Colonic mucosa (tissue), 4 donors: Measurements from ENCODE around the gene DPH1. TPM values are rescaled to one million over a fixed set of nuclear protein-coding genes. Genes with fewer than 3 reads are reported as not detected.
A peak's percentile ranks its signal among the peaks of the same experiment; 100 is the strongest.

Experiments used
- DNase-seq: peaks from one replicate; pipeline ENCODE4 v3.0.0-alpha.2; 2020
- H3K27ac ChIP-seq: fragments of 200-600 bp; one replicate; pipeline ENCODE4 v1.8.0; 2021
- H3K27me3 ChIP-seq: fragments of 200-600 bp; one replicate; pipeline ENCODE4 v1.8.0; 2021
- H3K36me3 ChIP-seq: fragments of 200-600 bp; one replicate; pipeline ENCODE4 v1.8.0; 2021
- H3K4me1 ChIP-seq: fragments of 200-600 bp; one replicate; pipeline ENCODE4 v1.8.0; 2021; ENCODE audit warnings: mild to moderate bottlenecking
- H3K4me3 ChIP-seq: fragments of 200-600 bp; one replicate; pipeline ENCODE4 v1.8.0; 2021
- H3K9ac ChIP-seq, 2 donors: one replicate each; pipeline ENCODE4 v1.7.0; 2013; ENCODE audit warnings: control low read depth in 2 of 2, low read depth in 2 of 2, low read length in 2 of 2
- H3K9me3 ChIP-seq: fragments of 200-600 bp; one replicate; pipeline ENCODE4 v1.8.0; 2021
- intact Hi-C: fragments of 100-400 bp; cut with DNase I; formaldehyde crosslinking; loops from one replicate; pipeline ENCODE4 v1.14.1; 2022
- microRNA-seq: library from miRNA; unstranded; fragments of <30 nt; microRNA quantifications from one replicate; pipeline ENCODE4, GENCODE V29; 2019
- total RNA-seq, 2 donors: library from RNA; stranded (reverse); fragmentation: NEBNext Ultra II Directional in 1 of 2; extraction: Animal tissue kit (Norgen Biotek cat#: 25700) in 1 of 2; gene quantifications; one replicate each; pipeline ENCODE4 v1.2.1, GENCODE V29; 2021
- TF ChIP-seq, protein P1 (sequence below): fragments of 200-600 bp; IDR thresholded peaks from one replicate; pipeline ENCODE4 v1.8.0; 2022; ENCODE audit warnings: antibody characterized with exemption, mild to moderate bottlenecking
- donor health status: healthy.
- donor health status: DM: no; HTN: no; CAD: no.
- donor health status: DM: no; HTN: no; CAD: no.

The DPH1 gene
- total RNA-seq, 2 donors from 2014 or later: 22.7 to 34.4 TPM

DNA sequence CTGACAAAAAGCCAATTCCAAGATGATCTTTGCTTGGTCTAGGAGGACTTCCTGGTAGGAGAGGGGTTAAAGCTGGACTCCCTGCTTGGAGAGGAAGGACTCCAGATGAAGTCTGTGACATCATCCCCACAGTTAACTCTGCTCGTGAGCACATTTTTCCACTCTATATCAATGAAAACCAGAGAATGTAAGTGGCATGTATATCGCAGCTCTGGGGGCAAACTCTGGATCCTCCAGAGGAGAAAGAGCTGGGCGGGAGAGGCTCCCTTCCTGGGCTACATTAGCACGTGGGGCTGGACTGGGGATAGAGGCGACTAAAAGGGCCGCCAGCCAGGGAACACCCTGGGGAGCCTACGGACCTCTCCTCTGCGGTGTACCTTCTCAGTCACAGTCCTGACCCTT lies 59.1 kb downstream of the DPH1 start:
- Histone ChIP-seq H3K27ac (peak overlapping the region; percentile 75), H3K4me1 (peaks cover 22% of the 10 kb centered on the region), H3K9ac (peak overlapping the region; percentile 74 to 86), H3K4me3 (peak overlapping the region; percentile 18), H3K27me3 (no peaks in the 10 kb centered on the region), H3K36me3 (no peaks in the 10 kb centered on the region), H3K9me3 (no peaks in the 10 kb centered on the region)
- intact Hi-C loops: no loop called here
- DNase-seq: no peak
- TF ChIP-seq, protein P1, sequence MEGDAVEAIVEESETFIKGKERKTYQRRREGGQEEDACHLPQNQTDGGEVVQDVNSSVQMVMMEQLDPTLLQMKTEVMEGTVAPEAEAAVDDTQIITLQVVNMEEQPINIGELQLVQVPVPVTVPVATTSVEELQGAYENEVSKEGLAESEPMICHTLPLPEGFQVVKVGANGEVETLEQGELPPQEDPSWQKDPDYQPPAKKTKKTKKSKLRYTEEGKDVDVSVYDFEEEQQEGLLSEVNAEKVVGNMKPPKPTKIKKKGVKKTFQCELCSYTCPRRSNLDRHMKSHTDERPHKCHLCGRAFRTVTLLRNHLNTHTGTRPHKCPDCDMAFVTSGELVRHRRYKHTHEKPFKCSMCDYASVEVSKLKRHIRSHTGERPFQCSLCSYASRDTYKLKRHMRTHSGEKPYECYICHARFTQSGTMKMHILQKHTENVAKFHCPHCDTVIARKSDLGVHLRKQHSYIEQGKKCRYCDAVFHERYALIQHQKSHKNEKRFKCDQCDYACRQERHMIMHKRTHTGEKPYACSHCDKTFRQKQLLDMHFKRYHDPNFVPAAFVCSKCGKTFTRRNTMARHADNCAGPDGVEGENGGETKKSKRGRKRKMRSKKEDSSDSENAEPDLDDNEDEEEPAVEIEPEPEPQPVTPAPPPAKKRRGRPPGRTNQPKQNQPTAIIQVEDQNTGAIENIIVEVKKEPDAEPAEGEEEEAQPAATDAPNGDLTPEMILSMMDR: no peak

- H3K9ac ChIP-seq: peak overlapping the region in 1 of 2 donors; percentile 38
- peak overlapping the region; percentile 18 for H3K4me3 ChIP-seq
- H3K27me3 ChIP-seq: no peaks in the 10 kb centered on the region
- TF ChIP-seq, protein P1: no peak
- no peak for DNase-seq
- peaks cover 17% of the 10 kb centered on the region for H3K4me1 ChIP-seq
- no peaks in the 10 kb centered on the region for H3K36me3 ChIP-seq
- intact Hi-C loops: no loop called here
- H3K9me3 ChIP-seq: no peaks in the 10 kb centered on the region
- peak overlapping the region; percentile 75 for H3K27ac ChIP-seq
These were observed 60.3 kb downstream of the DPH1 start for GRCh38 chr17:2090210-2090641.

- Histone ChIP-seq H3K9me3 (no peaks in the 10 kb centered on the region), H3K27ac (peak overlapping the region; percentile 75), H3K4me1 (peaks cover 17% of the 10 kb centered on the region), H3K36me3 (no peaks in the 10 kb centered on the region), H3K9ac (peak overlapping the region in 1 of 2 donors; percentile 21), H3K27me3 (no peaks in the 10 kb centered on the region), H3K4me3 (no peak overlapping the region)
- DNase-seq: peak; percentile 49
- intact Hi-C loops: no loop called here
- TF ChIP-seq, protein P1: peak; percentile 14
These were observed 61.0 kb downstream of the DPH1 start for GRCh38 chr17:2090804-2091534.

GRCh38 chr17:2092253-2092652 lies 62.3 kb downstream of the DPH1 start:
- Histone ChIP-seq H3K27me3 (no peaks in the 10 kb centered on the region), H3K4me1 (peaks cover 16% of the 10 kb centered on the region), H3K36me3 (no peaks in the 10 kb centered on the region), H3K4me3 (no peak overlapping the region), H3K9ac (no peak overlapping the region), H3K27ac (no peak overlapping the region), H3K9me3 (no peaks in the 10 kb centered on the region)
- no peak for DNase-seq
- TF ChIP-seq, protein P1: no peak
- intact Hi-C loops: no loop called here

GRCh38 chr17:2093349-2093748 lies 63.4 kb downstream of the DPH1 start:
- no peaks in the 10 kb centered on the region for H3K9me3 ChIP-seq
- intact Hi-C loops: no loop called here
- no peak for DNase-seq
- H3K9ac ChIP-seq: no peak overlapping the region
- peaks cover 11% of the 10 kb centered on the region for H3K4me1 ChIP-seq
- H3K4me3 ChIP-seq: no peak overlapping the region
- H3K27ac ChIP-seq: no peak overlapping the region
- no peaks in the 10 kb centered on the region for H3K36me3 ChIP-seq
- no peaks in the 10 kb centered on the region for H3K27me3 ChIP-seq
- TF ChIP-seq, protein P1: no peak

Small RNA genes within 50 kb of the gene (microRNA-seq; reads per million reads assigned to microRNA genes)
- 1,885 reads per million, percentile 84 among the genes with 10 or more reads in this experiment for gene MIR132
- 37.5 reads per million, percentile 39 among the genes with 10 or more reads in this experiment for gene MIR212

Other genes starting within 250 kb of the DPH1 start
- 10 to 100 TPM in 1 of 2 donors, 1 to 10 TPM in 1; 8.0 to 14.7 TPM for gene SMYD4, start 200.3 kb upstream of the DPH1 start, total RNA-seq
- 100 to 1,000 TPM in 1 of 2 donors, 10 to 100 TPM in 1; 63.4 to 105 TPM for gene RPA1, start 200.1 kb upstream of the DPH1 start, total RNA-seq
- under 1 TPM; 0.32 to 0.37 TPM for gene RTN4RL1, start 4.8 kb upstream of the DPH1 start, total RNA-seq
- 10 to 100 TPM; 41.0 to 49.8 TPM for gene OVCA2, start 11.9 kb downstream of the DPH1 start, total RNA-seq
- 10 to 100 TPM in 1 of 2 donors, 1 to 10 TPM in 1; 7.0 to 11.2 TPM for gene HIC1, start 24.9 kb downstream of the DPH1 start, total RNA-seq